ENCODE data around the gene PILRB. TPM values are rescaled to one million over a fixed set of nuclear protein-coding genes. Genes with fewer than 3 reads are reported as not detected.

Gene PILRB
- total and polyA plus RNA-seq, 9 of the 15 experiments (the other 6 are each of a cell fraction or from before 2014, with no cell fraction given): 6.2 to 94.6 (median 37.0) TPM

GRCh38 chr7:100372256-100372655, 14.3 kb downstream of the PILRB start:
- H3K36me3 ChIP-seq (ENCODE audit: control insufficient read depth, insufficient read depth, low read length): peaks cover 4% of the 10 kb centered on the region; the same call in 1 of the 3 replicates
- H2AFZ ChIP-seq (ENCODE audit: low read depth, low read length): 0 out of 2 replicates have a peak overlapping the region, but pooled peaks have one; percentile 37
- no peak overlapping the region for H3K4me2 ChIP-seq (ENCODE audit: insufficient read depth, low read length)
- WGBS (ENCODE audit: insufficient coverage, low coverage, missing lambda C conversion rate): 24% methylated on average over 6 of the region's 8 CpGs
- FAIRE-seq (no peak), DNase-seq (ENCODE audit: extremely low read depth in 1 of 4, low spot score in 3 of 4) (no peak), ATAC-seq (peak; percentile 7)
- no peaks in the 10 kb centered on the region for H3K9me3 ChIP-seq (replicated peaks; ENCODE audit: control insufficient read depth, insufficient read depth, low read depth, low read length)
- H3K27ac ChIP-seq (ENCODE audit: extremely low read depth, low read depth, low read length): 0 out of 3 replicates have a peak overlapping the region, but pooled peaks have one; percentile 22
- intact Hi-C loops (cut with micrococcal nuclease): loop anchor here (5.0 kb wide), 1 partner anchor 35 kb away; no protein-coding TSS in a partner anchor
- peaks cover 4 to 43% of the 10 kb centered on the region in 2 experiments; a peak in 4 of 5 replicates for H3K4me1 ChIP-seq (replicated peaks in 1 of 2; ENCODE audit: control insufficient read depth in 2 of 2, insufficient read depth in 2 of 2, low read length in 2 of 2)
- no peaks in the 10 kb centered on the region for H3K9me1 ChIP-seq (ENCODE audit: control insufficient read depth, insufficient read depth, low read length)
- no peaks in the 10 kb centered on the region for H3K79me2 ChIP-seq (ENCODE audit: control insufficient read depth, insufficient read depth, low read length)
- no peaks in the 10 kb centered on the region for H3K27me3 ChIP-seq (ENCODE audit: control insufficient read depth in 2 of 2, insufficient read depth in 2 of 2, low read length in 2 of 2)
- BruUV-seq (replicated peaks): no TSS peak
- ChIA-PET POLR2A (interaction anchor here (0.6 kb wide), 1 partner anchor 862 kb away, joined by 3 read pairs; no protein-coding TSS in a partner anchor), CTCF (ENCODE audit: low intra/inter-chr PET ratio) (no interaction called here)
- H3K9ac ChIP-seq (ENCODE audit: insufficient read depth in 1 of 2, low read depth in 2 of 2, low read length in 2 of 2): peak overlapping the region in 1 of 2 experiments; percentile 76; a peak in 2 of 4 replicates
- no peak overlapping the region for H3K4me3 ChIP-seq
- in situ Hi-C loops (cut with MboI): no loop called here
- H4K20me1 ChIP-seq (replicated peaks; ENCODE audit: control insufficient read depth, insufficient read depth, low read length): no peaks in the 10 kb centered on the region
- peak; percentile 65 for TF ChIP-seq GABPA (tag; conservative IDR thresholded peaks at IDR 0.05; ENCODE audit: low read depth)
- TF ChIP-seq FOXM1 (IDR thresholded peaks at IDR 0.05; ENCODE audit: low read depth): no peak
- TF ChIP-seq FOXM1 (CRISPR knock-in tag; IDR thresholded peaks at IDR 0.05; ENCODE audit: low read depth): no peak
- TF ChIP-seq, protein P1, sequence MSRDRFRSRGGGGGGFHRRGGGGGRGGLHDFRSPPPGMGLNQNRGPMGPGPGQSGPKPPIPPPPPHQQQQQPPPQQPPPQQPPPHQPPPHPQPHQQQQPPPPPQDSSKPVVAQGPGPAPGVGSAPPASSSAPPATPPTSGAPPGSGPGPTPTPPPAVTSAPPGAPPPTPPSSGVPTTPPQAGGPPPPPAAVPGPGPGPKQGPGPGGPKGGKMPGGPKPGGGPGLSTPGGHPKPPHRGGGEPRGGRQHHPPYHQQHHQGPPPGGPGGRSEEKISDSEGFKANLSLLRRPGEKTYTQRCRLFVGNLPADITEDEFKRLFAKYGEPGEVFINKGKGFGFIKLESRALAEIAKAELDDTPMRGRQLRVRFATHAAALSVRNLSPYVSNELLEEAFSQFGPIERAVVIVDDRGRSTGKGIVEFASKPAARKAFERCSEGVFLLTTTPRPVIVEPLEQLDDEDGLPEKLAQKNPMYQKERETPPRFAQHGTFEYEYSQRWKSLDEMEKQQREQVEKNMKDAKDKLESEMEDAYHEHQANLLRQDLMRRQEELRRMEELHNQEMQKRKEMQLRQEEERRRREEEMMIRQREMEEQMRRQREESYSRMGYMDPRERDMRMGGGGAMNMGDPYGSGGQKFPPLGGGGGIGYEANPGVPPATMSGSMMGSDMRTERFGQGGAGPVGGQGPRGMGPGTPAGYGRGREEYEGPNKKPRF (IDR thresholded peaks at IDR 0.05; ENCODE audit: low read depth, low read length): no peak
- peak; percentile 55 for TF ChIP-seq ATF3 (IDR thresholded peaks at IDR 0.05)
- TF ChIP-seq ATF3 (CRISPR knock-in tag; conservative IDR thresholded peaks at IDR 0.05): no peak
- TF ChIP-seq, protein P2, sequence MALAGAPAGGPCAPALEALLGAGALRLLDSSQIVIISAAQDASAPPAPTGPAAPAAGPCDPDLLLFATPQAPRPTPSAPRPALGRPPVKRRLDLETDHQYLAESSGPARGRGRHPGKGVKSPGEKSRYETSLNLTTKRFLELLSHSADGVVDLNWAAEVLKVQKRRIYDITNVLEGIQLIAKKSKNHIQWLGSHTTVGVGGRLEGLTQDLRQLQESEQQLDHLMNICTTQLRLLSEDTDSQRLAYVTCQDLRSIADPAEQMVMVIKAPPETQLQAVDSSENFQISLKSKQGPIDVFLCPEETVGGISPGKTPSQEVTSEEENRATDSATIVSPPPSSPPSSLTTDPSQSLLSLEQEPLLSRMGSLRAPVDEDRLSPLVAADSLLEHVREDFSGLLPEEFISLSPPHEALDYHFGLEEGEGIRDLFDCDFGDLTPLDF (CRISPR knock-in tag; IDR thresholded peaks at IDR 0.05): no peak
- 0 out of 2 replicates have a peak, but pooled peaks have one; percentile 19 for TF ChIP-seq POLR2G (IDR thresholded peaks at IDR 0.05; ENCODE audit: low read depth, low read length)
- TF ChIP-seq SMAD4 (CRISPR knock-in tag; conservative IDR thresholded peaks at IDR 0.05): no peak
- TF ChIP-seq ZNF511 (CRISPR knock-in tag; IDR thresholded peaks at IDR 0.05): 0 out of 2 replicates have a peak, but pooled peaks have one; percentile 43
- no peak for TF ChIP-seq ZNF780A (CRISPR knock-in tag; IDR thresholded peaks at IDR 0.05)
- TF ChIP-seq CHD1 (IDR thresholded peaks at IDR 0.05; ENCODE audit: low read length): no peak
- no peak for TF ChIP-seq E4F1 (CRISPR knock-in tag; IDR thresholded peaks at IDR 0.05; ENCODE audit: borderline replicate concordance)
- no peak for TF ChIP-seq EP400 (IDR thresholded peaks at IDR 0.05)
- TF ChIP-seq XRCC3 (IDR thresholded peaks at IDR 0.05): no peak
